ENCODE data around the gene EBPL.
"Not testable (repeated sequence)": the region's sequence is repeated elsewhere in the genome, so short reads cannot be mapped to it uniquely, and the experiment has no call there.

EBPL gene

DNA sequence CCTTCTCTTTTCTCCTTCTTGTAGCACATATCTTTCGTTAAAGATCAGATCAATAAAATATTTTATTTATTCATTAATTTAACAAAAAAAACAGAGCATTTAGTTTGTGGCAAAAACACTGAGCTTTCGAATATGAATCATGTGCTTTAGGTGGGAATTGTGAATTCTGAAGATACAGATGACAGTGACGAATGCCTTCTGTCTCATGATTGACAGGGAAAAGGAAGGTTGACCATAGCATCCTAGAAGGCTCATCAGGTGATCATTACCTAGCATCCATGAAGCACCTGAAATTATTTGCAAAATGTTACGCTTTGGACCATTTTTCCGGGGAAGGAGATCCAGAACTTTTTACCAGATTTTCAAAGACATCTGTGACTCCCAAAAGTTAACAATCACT is 59.1 kb downstream of the EBPL start:
- no peak for DNase-seq

DNA sequence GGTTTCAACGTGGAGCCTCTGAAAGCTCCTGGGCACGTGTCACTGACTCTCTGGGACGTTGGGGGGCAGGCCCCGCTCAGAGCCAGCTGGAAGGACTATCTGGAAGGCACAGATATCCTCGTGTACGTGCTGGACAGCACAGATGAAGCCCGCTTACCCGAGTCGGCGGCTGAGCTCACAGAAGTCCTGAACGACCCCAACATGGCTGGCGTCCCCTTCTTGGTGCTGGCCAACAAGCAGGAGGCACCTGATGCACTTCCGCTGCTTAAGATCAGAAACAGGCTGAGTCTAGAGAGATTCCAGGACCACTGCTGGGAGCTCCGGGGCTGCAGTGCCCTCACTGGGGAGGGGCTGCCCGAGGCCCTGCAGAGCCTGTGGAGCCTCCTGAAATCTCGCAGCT is 60.7 kb downstream of the EBPL start:
- DNase-seq = no peak

DNA sequence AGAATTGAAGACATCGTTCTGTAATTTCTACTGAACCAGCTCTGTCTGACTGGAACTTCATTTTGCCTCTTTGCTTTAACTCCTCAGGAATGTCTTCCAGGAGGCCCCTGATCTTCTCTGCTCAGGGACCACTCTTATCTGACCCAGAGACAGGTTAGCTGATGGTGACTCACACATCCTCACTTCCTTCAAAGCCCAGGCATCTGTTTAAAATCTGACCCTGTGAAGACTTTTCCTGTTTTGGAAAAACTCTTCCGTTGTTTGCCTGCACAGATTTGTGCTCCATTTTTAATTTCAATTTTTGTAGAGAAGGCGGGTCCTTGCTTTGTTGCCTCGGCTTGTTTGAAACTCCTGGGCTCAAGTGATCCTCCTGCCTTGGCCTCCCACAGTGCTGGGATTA is 61.3 kb downstream of the EBPL start:
- no peak for DNase-seq

DNA sequence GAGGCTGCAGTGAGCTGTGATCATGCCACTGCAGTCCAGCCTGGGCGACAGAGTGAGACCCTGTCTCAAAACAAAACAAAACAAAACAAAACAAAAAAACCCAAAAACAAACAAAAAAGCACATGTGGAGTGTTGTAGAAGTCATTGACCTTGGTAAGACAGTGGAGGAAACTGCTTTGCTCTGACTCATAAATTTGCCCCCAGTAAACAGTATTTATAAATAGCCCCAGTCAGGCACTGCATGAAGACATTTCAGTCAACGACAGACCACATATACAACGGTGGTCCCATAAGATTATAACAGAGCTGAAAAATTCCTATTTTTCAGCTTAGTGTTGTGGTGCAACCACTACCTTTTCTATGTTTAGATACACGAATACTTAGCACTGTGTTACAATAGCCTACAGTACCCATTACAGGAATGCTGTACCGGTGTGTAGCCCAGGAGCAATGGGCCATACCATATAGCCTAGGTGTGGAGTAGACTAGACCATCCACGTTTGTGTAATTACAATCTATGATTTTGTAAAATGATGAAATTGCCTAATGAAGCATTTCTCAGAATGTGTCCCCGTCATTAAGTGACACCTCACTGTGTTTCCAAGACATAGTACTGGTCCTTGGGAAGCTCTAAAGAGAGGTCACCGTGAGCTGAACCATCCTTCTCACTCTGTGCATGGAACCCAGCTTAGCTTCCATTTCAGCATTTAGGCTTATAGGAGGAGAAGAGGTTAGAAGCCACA is 61.9 kb downstream of the EBPL start:
- DNase-seq = no peak

DNA sequence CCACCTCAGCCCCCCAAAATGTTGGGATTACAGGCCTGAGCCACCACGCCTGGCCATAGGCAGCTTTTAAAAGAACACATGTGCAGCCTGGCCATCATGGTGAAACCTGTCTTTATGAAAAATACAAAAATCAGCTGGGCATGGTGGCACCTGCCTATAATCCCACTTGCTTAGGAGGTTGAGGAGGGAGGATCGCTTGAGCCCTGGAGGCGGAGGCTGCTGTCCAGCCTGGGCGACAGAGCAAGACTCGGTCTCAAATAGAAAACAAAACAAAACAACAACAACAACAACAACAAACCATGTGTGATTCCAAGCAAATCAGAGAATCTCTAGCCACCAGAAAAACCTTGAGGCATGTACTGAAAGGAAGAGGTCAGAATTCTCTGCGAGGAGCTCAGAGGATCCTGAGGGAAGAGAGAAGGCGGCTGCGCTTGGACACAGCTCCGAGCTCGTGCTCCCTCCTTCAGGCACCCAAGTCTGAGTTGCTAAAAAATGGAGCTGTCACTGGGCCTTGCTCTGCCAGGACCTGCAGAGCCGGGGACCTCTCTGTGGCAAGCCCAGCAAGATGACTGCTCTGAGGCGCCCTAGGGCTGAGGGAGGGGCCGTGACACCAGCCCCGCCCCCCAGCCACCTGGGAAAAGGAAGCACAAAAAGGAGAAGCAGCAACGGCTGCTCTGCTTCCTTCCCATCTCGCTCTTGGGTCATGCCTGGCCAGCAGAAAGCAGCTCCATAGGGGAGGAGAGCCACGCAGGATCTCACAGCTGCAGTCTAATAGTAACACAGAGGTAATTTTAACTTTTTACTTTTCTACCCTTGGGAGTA is 63.2 kb downstream of the EBPL start, which contains the start of gene ARL11:
Gene ARL11 (plus strand): TSS at position 677 of the 822 bp plus-strand sequence. CDS start 1,941 bp downstream, outside the sequence.
- DNase-seq = peak; percentile 74

DNA sequence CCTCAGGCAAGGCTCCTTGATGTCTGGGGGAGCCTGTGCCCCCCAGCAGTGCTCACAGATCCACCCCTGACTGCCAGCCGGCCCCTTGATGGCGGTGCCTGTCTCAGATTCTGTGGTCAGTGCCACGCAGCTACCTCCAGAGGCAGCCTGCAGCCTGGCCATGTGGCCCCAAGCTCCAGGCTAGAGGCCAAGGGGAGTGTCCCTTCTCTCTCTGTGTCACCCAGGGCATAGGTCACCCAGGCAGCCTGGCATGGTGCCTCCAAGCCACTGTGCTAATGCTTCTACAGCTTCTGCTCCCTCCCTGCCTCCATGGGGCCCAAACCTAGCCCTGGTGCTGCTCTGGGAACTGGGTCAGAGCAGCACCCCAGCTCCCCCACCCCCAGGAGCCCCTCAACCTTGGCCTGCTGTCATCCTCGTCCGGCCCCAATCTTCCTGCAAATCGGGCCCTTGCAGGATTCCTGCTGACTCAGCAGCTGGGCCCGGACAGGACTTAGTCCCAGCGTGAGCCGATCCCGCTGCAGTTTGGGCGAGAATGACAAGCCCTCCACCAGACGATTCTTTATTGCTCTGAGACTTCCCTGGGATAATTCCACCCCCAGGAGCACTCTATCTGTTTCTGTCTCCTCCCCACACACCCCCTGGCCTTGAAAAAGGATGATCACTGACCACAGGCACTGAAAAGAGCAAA is 65.8 kb downstream of the EBPL start:
- DNase-seq = no peak

DNA sequence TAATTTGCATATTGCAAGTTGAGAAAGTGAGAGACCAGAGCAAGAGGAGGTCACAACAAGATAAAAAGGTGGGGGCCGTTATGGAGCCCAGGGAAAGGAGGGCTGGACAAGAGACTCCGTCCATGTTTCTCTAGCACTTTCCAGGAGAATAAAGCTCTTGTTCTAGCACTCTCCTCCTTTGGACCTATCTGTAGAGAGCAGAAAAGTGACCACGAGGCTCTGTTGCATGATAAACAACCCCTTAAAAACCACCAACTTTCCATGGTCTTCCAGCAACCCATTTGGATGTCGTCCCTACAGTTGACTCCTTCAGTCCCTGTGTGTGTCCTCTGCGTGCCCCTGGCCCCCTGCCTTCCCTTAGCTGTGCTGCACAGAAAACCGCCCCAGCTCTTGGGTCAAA is 67.1 kb downstream of the EBPL start:
- no peak for DNase-seq

DNA sequence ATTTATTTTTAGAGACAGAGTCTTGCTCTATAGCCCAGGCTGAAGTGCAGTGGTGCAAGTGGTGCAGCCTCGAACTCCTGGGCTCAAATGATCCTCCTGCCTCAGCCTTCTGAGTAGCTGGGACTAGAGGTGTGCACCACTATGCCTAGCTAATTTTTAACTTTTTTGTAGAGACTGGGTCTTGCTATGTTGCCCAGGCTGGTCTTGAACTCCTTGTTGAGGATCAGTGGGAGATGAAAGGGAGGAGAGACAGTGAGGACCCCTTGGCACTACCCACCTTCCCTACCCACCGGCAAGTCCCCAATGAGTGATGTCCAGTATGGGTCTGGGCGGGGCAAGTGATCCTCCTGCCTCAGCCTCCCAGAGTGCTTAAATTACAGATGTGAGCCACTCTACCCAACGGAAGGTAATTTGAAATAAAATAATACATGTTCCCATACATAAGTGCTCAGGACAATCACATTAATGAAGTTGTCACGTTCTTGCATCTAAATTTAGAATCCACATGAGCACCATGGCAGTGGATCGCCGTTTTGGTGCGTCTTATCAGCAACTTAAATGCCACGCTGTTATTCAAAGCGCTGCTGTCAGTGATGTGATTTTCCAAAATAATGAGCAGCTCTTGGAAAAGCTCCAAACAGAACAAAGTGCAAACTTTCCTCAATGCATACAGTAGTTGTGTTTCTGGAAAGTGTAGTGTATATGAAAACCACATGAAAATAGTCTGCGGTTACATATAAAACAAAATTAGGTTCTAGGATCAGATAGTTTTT is 68.9 kb downstream of the EBPL start:
- no peak for DNase-seq

DNA sequence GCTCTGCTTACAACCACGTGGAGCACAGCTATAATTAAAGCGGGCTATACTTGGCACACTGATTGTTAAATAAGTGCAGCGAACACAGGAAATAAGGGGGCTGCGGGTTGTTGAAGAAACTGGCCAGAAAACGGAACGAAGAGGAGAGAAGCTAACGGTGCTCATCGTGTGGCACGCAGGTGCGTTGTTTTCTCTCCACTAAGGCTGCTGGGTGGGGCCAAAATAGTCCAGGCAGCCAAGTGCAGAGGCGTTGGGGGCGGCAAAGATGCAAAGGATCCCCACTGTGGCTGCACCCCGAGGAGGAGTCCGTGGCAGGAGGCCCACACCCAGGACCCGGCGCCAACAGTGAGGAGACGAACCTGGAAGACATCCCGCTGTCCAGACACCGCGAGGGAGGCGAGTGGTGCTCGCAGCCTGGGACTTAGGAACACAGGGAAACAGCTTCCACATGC is 71.1 kb downstream of the EBPL start:
- DNase-seq = no peak

DNA sequence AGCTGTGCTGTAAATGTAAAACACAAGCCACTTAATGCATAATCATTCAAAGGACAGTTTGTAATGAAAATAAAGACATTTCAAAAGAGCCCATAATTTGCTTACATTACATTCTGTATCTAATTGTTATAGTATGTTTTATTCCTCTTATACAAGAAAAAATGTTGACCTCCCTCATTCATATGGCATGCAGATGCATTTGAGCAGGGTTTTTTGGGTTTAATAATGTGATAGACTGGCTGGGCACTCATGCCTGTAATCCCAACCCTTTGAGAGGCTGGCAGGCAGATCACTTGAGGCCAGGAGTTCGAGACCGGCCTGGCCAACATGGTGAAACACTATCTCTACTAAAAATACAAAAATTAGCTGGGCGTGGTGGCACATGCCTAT is 74.6 kb downstream of the EBPL start:
- no peak for DNase-seq

DNA sequence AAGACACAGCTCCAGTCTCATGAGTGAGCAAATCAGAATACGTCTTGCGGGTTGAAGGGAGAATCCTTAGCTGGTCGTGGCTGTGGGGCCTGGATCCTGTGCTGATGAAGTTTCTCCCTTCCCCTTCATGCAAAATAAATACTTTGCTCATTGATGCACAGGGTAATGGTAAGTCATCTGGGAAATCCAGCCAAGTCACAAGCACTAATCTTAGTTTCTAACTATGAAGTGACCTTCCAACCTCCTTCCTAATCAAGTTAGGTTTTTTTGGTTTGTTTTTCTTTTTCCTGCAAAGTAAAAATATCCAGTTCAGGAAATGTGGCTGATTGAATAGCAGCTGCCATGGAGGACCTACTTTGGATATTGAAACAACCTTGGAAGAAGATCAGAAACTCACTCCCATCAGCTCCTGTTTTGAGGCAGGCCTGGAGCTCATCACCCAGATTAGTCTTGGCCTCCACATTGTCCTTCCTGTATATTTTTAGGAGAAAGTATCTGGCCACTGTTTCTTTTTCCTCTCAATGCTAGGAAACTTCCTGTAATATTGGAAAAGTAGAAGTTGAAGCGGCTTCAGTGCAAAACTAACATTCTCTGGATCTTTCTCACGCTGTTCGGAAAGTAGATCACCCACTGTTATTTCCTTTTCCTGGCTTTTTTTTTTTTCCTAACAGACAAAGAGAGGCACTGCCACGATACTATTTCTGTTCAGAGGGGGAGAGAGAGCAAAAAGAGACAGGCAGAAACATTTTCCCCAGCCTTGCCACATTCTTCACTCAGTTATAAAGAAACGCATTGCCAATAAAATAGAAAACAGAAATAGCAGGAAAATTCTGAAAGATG is 75.2 kb downstream of the EBPL start:
- no peak for DNase-seq

DNA sequence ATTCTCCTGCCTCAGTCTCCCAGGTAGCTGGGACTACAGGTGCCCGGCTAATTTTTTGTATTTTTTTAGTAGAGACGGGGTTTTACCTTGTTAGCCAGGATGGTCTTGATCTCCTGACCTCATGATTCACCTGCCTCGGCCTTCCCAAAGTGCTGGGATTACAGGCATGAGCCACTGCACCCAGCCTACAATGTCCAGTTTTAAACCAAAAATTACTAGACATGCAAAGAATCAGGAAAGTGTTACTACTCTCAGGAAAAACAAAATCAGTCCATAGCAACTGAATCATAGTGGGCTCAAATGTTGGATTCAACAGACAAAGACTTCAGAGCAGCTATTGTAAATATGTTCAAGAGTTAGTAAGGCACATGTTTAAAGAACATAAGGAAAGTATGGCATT is 79.2 kb downstream of the EBPL start:
- not testable (repeated sequence) for DNase-seq
